Measurements from ENCODE around the gene RPL31. TPM values are rescaled to one million over a fixed set of nuclear protein-coding genes. Genes with fewer than 3 reads are reported as not detected.

The RPL31 gene
- total RNA-seq, 2 donors from 2014 or later: 316 to 425 TPM

GRCh38 chr2:101003278-101003775 is 1.2 kb downstream of the RPL31 start:
- no peak for ATAC-seq
- TF ChIP-seq CTCF (IDR thresholded peaks at IDR 0.05) (no peak), POLR2A (IDR thresholded peaks at IDR 0.05) (no peak)
- H3K4me1 ChIP-seq: peaks cover 37% of the 10 kb centered on the region
- H3K4me3 ChIP-seq: peak overlapping the region; percentile 93 to 96
- intact Hi-C loops (cut with DNase I): no loop called here
- H3K9me3 ChIP-seq: no peaks in the 10 kb centered on the region
- H3K36me3 ChIP-seq (replicated peaks in 1 of 2; ENCODE audit: insufficient read depth in 1 of 2, low read depth in 2 of 2): peaks cover 15 to 25% of the 10 kb centered on the region in 2 donors
- no peaks in the 10 kb centered on the region for H3K27me3 ChIP-seq
- peak overlapping the region; percentile 70 to 92 (median 88) for H3K27ac ChIP-seq
- no peak for DNase-seq
- 16 to 22% methylated on average over 12 of the region's 12 CpGs for WGBS, 2 donors

- H3K4me1 ChIP-seq: peaks cover 37% of the 10 kb centered on the region
- intact Hi-C loops (cut with DNase I): no loop called here
- TF ChIP-seq POLR2A (IDR thresholded peaks at IDR 0.05) (no peak), CTCF (IDR thresholded peaks at IDR 0.05) (no peak)
- 88 to 89% methylated on average over 11 to 12 of the region's 12 CpGs for WGBS, 2 donors
- H3K4me3 ChIP-seq: no peak overlapping the region
- H3K27ac ChIP-seq: peak overlapping the region in 1 of 4 donors; percentile 89
- ATAC-seq: no peak
- no peaks in the 10 kb centered on the region for H3K27me3 ChIP-seq
- DNase-seq: peak in 1 of 4 donors; percentile 4
- peaks cover 15 to 28% of the 10 kb centered on the region in 2 donors for H3K36me3 ChIP-seq (replicated peaks in 1 of 2; ENCODE audit: insufficient read depth in 1 of 2, low read depth in 2 of 2)
- H3K9me3 ChIP-seq: no peaks in the 10 kb centered on the region
These were observed 2.7 kb downstream of the RPL31 start for GRCh38 chr2:101004620-101005325.

GRCh38 chr2:101006065-101006715 is 4.1 kb downstream of the RPL31 start:
- intact Hi-C loops (cut with DNase I): no loop called here
- DNase-seq (no peak), ATAC-seq (no peak)
- Histone ChIP-seq H3K27ac (no peak overlapping the region), H3K27me3 (no peaks in the 10 kb centered on the region), H3K9me3 (no peaks in the 10 kb centered on the region), H3K4me3 (no peak overlapping the region), H3K36me3 (replicated peaks in 1 of 2; ENCODE audit: insufficient read depth in 1 of 2, low read depth in 2 of 2) (peaks cover 18 to 30% of the 10 kb centered on the region in 2 donors), H3K4me1 (peaks cover 37% of the 10 kb centered on the region)
- TF ChIP-seq CTCF (IDR thresholded peaks at IDR 0.05) (no peak), POLR2A (IDR thresholded peaks at IDR 0.05) (no peak)
- WGBS, 2 donors: 68 to 82% methylated on average over 4 of the region's 4 CpGs

- Histone ChIP-seq H3K4me1 (peaks cover 30% of the 10 kb centered on the region), H3K9me3 (no peaks in the 10 kb centered on the region), H3K27ac (no peak overlapping the region), H3K36me3 (replicated peaks in 1 of 2; ENCODE audit: insufficient read depth in 1 of 2, low read depth in 2 of 2) (peaks cover 18 to 30% of the 10 kb centered on the region in 2 donors), H3K4me3 (no peak overlapping the region), H3K27me3 (no peaks in the 10 kb centered on the region)
- intact Hi-C loops (cut with DNase I): no loop called here
- WGBS, 2 donors: 67 to 69% methylated on average over 11 of the region's 11 CpGs
- ATAC-seq: no peak
- DNase-seq: peak in 1 of 4 donors; percentile 4
- TF ChIP-seq CTCF (IDR thresholded peaks at IDR 0.05): no peak
- peak in 1 of 3 donors; percentile 4 for TF ChIP-seq POLR2A (IDR thresholded peaks at IDR 0.05)
These were observed 5.6 kb downstream of the RPL31 start for GRCh38 chr2:101007415-101008345.
